Panc1 (cell line): Measurements from ENCODE around the gene CREB5.

ENCODE experiments used
- SIN3A ChIP-seq: IDR thresholded peaks from 2 replicates; pipeline ENCODE4 v1.6.1; 2012; ENCODE audit warnings: low read depth, mild to moderate bottlenecking, low read length, moderate library complexity, borderline replicate concordance; ENCODE audit not compliant: insufficient read depth
- TF ChIP-seq, protein P1 (sequence below): fragments of 450-650 bp; IDR thresholded peaks from 2 replicates; pipeline ENCODE4 v1.5.1; 2017; ENCODE audit warnings: mild to moderate bottlenecking
- TF ChIP-seq, protein P2 (sequence below), 2 experiments: IDR thresholded peaks; 2 replicates each; pipeline ENCODE4 v1.6.1; 2011 to 2012; ENCODE audit warnings: low read depth in 2 of 2, control low read depth in 1 of 2, low read length in 1 of 2, mild to moderate bottlenecking in 1 of 2, moderate library complexity in 1 of 2; ENCODE audit not compliant: insufficient read depth in 1 of 2

DNA sequence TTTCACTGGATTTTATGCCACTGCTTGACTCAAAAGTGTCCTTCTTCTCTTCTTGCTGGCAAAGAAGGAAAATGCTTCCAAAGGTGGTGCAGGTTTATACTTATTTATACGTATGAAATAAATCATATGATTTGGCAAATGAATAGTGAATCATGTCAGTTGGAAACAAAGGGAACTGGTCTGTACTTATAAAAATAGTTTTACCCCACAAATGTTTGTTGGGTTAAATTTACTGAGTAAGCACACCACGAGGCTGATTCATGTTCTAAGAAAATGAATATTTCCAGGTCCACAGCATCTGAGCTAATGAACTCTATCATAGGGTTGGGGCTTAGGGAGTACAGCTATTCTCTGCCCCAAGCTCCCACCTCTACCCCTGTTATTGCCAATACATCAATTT is 313.6 kb downstream of the CREB5 start:
- TF ChIP-seq, protein P1, sequence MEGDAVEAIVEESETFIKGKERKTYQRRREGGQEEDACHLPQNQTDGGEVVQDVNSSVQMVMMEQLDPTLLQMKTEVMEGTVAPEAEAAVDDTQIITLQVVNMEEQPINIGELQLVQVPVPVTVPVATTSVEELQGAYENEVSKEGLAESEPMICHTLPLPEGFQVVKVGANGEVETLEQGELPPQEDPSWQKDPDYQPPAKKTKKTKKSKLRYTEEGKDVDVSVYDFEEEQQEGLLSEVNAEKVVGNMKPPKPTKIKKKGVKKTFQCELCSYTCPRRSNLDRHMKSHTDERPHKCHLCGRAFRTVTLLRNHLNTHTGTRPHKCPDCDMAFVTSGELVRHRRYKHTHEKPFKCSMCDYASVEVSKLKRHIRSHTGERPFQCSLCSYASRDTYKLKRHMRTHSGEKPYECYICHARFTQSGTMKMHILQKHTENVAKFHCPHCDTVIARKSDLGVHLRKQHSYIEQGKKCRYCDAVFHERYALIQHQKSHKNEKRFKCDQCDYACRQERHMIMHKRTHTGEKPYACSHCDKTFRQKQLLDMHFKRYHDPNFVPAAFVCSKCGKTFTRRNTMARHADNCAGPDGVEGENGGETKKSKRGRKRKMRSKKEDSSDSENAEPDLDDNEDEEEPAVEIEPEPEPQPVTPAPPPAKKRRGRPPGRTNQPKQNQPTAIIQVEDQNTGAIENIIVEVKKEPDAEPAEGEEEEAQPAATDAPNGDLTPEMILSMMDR: no peak
- no peak for TF ChIP-seq SIN3A
- TF ChIP-seq, protein P2, sequence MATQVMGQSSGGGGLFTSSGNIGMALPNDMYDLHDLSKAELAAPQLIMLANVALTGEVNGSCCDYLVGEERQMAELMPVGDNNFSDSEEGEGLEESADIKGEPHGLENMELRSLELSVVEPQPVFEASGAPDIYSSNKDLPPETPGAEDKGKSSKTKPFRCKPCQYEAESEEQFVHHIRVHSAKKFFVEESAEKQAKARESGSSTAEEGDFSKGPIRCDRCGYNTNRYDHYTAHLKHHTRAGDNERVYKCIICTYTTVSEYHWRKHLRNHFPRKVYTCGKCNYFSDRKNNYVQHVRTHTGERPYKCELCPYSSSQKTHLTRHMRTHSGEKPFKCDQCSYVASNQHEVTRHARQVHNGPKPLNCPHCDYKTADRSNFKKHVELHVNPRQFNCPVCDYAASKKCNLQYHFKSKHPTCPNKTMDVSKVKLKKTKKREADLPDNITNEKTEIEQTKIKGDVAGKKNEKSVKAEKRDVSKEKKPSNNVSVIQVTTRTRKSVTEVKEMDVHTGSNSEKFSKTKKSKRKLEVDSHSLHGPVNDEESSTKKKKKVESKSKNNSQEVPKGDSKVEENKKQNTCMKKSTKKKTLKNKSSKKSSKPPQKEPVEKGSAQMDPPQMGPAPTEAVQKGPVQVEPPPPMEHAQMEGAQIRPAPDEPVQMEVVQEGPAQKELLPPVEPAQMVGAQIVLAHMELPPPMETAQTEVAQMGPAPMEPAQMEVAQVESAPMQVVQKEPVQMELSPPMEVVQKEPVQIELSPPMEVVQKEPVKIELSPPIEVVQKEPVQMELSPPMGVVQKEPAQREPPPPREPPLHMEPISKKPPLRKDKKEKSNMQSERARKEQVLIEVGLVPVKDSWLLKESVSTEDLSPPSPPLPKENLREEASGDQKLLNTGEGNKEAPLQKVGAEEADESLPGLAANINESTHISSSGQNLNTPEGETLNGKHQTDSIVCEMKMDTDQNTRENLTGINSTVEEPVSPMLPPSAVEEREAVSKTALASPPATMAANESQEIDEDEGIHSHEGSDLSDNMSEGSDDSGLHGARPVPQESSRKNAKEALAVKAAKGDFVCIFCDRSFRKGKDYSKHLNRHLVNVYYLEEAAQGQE (IDR thresholded peaks at IDR 0.05; ENCODE audit: insufficient read depth in 1 of 2, low read depth in 2 of 2, low read length in 1 of 2): no peak
